Mesenchymal stem cell (in vitro differentiated cells and primary cell): ENCODE results near the gene ARL15.

Source experiments
- DNase-seq: peaks from one replicate; pipeline ENCODE4 v3.0.0-alpha.2; 2013
- H2AFZ ChIP-seq: one replicate; pipeline ENCODE4 v1.6.1; 2013; ENCODE audit warnings: low read depth, mild to moderate bottlenecking, control low read depth, inconsistent platforms, low read length, moderate library complexity
- H2AK5ac ChIP-seq: 2 replicates; pipeline ENCODE4 v1.6.1; 2013; ENCODE audit warnings: low read length, moderate library complexity, mild to moderate bottlenecking, inconsistent platforms; ENCODE audit not compliant: severe bottlenecking
- H2BK120ac ChIP-seq: one replicate; pipeline ENCODE4 v1.6.1; 2013; ENCODE audit warnings: low read depth, mild to moderate bottlenecking, inconsistent platforms, low read length, moderate library complexity
- H2BK12ac ChIP-seq, 2 experiments: one replicate each; pipeline ENCODE4 v1.6.1; 2013; ENCODE audit warnings: inconsistent platforms in 2 of 2, low read length in 2 of 2, mild to moderate bottlenecking in 2 of 2, moderate library complexity in 2 of 2, control low read depth in 1 of 2
- H2BK15ac ChIP-seq: one replicate; pipeline ENCODE4 v1.6.1; 2013; ENCODE audit warnings: mild to moderate bottlenecking, low read depth, inconsistent platforms; ENCODE audit not compliant: poor library complexity, severe bottlenecking
- H2BK5ac ChIP-seq: 2 replicates; pipeline ENCODE4 v1.6.1; 2013; ENCODE audit warnings: low read depth, mild to moderate bottlenecking, low read length, control low read depth, inconsistent platforms; ENCODE audit not compliant: poor library complexity, severe bottlenecking
- H3K14ac ChIP-seq, 2 experiments: one replicate each; pipeline ENCODE4 v1.6.1; 2013; ENCODE audit warnings: inconsistent platforms in 2 of 2, low read length in 2 of 2, control low read depth in 1 of 2, mild to moderate bottlenecking in 1 of 2, moderate library complexity in 1 of 2
- H3K18ac ChIP-seq, 2 experiments: one replicate each; pipeline ENCODE4 v1.6.1; 2013; ENCODE audit warnings: inconsistent platforms in 2 of 2, low read length in 2 of 2, control low read depth in 1 of 2, low read depth in 1 of 2, mild to moderate bottlenecking in 1 of 2
- H3K23ac ChIP-seq, 2 experiments: one replicate each; pipeline ENCODE4 v1.6.1; 2013; ENCODE audit warnings: inconsistent platforms in 2 of 2, low read length in 2 of 2, mild to moderate bottlenecking in 2 of 2, moderate library complexity in 2 of 2, control low read depth in 1 of 2
- H3K27ac ChIP-seq: 2 replicates; pipeline ENCODE4 v1.5.1; 2013; ENCODE audit warnings: mild to moderate bottlenecking, moderate library complexity, low read length, control low read depth, inconsistent platforms; ENCODE audit not compliant: poor library complexity, severe bottlenecking
- H3K27me3 ChIP-seq, 2 experiments: 2 replicates each; pipeline versions ENCODE4 v1.6.1 to v1.7.0; 2013; ENCODE audit warnings: low read length in 2 of 2, mild to moderate bottlenecking in 2 of 2, moderate library complexity in 2 of 2, control low read depth in 1 of 2, inconsistent platforms in 1 of 2; ENCODE audit not compliant: control insufficient read depth in 1 of 2, insufficient read depth in 1 of 2
- H3K36me3 ChIP-seq, 2 experiments: 2 replicates each; pipeline versions ENCODE4 v1.6.1 to v1.7.0; 2013; ENCODE audit warnings: low read length in 2 of 2, control low read depth in 1 of 2, inconsistent platforms in 1 of 2, low read depth in 1 of 2, mild to moderate bottlenecking in 1 of 2; ENCODE audit not compliant: insufficient read depth in 2 of 2, control insufficient read depth in 1 of 2
- H3K4ac ChIP-seq, 2 experiments: one replicate each; pipeline ENCODE4 v1.6.1; 2013; ENCODE audit warnings: inconsistent platforms in 2 of 2, low read length in 2 of 2, mild to moderate bottlenecking in 2 of 2, moderate library complexity in 2 of 2, control low read depth in 1 of 2, low read depth in 1 of 2
- H3K4me1 ChIP-seq: 2 replicates; pipeline ENCODE4 v1.6.1; 2013; ENCODE audit warnings: low read depth, low read length, control low read depth; ENCODE audit not compliant: control insufficient read depth, insufficient read depth
- H3K4me2 ChIP-seq: 2 replicates; pipeline ENCODE4 v1.6.1; 2013; ENCODE audit warnings: low read length, mild to moderate bottlenecking, inconsistent platforms; ENCODE audit not compliant: poor library complexity, severe bottlenecking
- H3K4me3 ChIP-seq, 2 experiments: 2 replicates each; pipeline versions ENCODE4 v1.5.1 to v1.7.0; 2013; ENCODE audit warnings: low read length in 2 of 2, mild to moderate bottlenecking in 2 of 2, control low read depth in 1 of 2, low read depth in 1 of 2; ENCODE audit not compliant: insufficient read depth in 1 of 2
- H3K79me1 ChIP-seq: replicated peaks from 2 replicates; pipeline ENCODE4 v1.6.1; 2013; ENCODE audit warnings: mild to moderate bottlenecking, control low read depth, low read length, inconsistent platforms; ENCODE audit not compliant: poor library complexity, severe bottlenecking
- H3K9ac ChIP-seq: 2 replicates; pipeline ENCODE4 v1.7.0; 2013; ENCODE audit warnings: mild to moderate bottlenecking, low read length, moderate library complexity
- H3K9me3 ChIP-seq: 2 replicates; pipeline ENCODE4 v1.7.0; 2013; ENCODE audit warnings: mild to moderate bottlenecking, low read length; ENCODE audit not compliant: control insufficient read depth
- H4K8ac ChIP-seq: one replicate; pipeline ENCODE4 v1.6.1; 2013; ENCODE audit warnings: inconsistent platforms, mild to moderate bottlenecking, low read length, moderate library complexity
- H4K91ac ChIP-seq: one replicate; pipeline ENCODE4 v1.6.1; 2013; ENCODE audit warnings: mild to moderate bottlenecking, low read length, inconsistent platforms
- WGBS: methylation state at CpG from one replicate; pipeline ENCODE4 v1.1.7; 2013; ENCODE audit warnings: mixed read lengths; 5-methylcytosine and 5-hydroxymethylcytosine counted together

The ARL15 gene

DNA sequence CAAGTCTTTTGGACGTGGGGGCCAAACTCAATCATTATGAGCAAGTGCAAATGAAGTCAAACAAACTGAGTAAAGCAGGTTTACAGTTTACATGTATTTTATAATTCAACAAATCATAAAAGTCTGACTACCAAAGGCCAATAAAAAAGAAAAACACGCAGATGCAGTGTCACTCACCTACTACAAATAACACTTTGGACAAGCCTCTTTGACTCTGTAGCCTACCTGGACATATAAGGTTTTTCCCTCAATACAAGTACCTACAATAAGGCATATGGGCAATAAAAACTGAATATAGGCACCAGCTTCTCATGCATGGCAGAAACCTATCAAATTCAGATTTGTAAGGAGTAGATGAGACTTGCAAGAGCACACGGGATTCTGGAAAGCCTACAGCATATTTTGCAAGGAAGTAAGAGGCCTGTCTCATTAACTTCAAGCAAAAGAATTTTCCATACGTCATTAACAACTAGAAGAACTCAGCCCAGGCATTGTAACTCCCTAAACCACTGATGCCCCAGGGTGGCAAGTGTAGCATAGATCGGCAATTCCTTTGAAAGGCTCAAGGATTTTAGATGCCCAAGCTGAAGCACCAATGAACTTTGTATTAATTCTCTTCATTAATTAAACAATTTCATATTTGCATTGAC lies 21.7 kb downstream of the ARL15 start:
- no peaks in the 10 kb centered on the region for H3K36me3 ChIP-seq

DNA sequence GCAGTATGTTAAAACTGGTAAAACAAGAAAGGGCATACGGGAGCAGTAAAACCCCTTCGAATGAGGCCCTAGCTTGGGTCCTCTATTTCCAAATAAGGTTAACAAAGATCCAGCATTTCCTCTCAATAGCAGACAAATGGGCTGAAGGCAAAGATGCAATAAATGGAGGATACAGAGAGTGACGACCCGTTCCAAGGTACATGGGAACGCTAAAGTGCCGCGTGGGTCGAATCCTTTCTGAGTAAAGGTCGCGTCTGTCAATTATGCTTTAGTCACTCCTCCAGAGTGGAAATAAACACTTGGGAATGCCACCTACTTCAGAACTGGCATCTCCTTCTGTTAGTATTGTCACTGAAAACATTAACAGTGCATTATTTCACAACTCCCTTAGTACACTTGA lies 24.7 kb downstream of the ARL15 start:
- Histone ChIP-seq H2BK5ac (no peak overlapping the region), H4K8ac (no peak overlapping the region), H3K36me3 (no peaks in the 10 kb centered on the region), H3K9me3 (peaks cover 23% of the 10 kb centered on the region), H3K4me1 (no peaks in the 10 kb centered on the region), H2BK120ac (no peak overlapping the region), H3K23ac (no peak overlapping the region), H3K4me2 (no peak overlapping the region), H3K27me3 (no peaks in the 10 kb centered on the region), H2BK15ac (no peak overlapping the region), H3K79me1 (peaks cover 33% of the 10 kb centered on the region), H3K4me3 (no peak overlapping the region), H2AK5ac (no peak overlapping the region), H3K27ac (no peak overlapping the region), H3K9ac (no peak overlapping the region), H2BK12ac (no peak overlapping the region), H2AFZ (no peak overlapping the region), H3K14ac (no peak overlapping the region), H4K91ac (no peak overlapping the region), H3K4ac (no peak overlapping the region), H3K18ac (no peak overlapping the region)
- WGBS = 72% methylated on average over 9 of the region's 10 CpGs
- no peak for DNase-seq

More for the DNA sequence above, 21.7 kb downstream of the ARL15 start:
- Histone ChIP-seq H3K27ac (no peak overlapping the region), H3K4ac (no peak overlapping the region), H3K9ac (no peak overlapping the region), H2AK5ac (no peak overlapping the region), H3K18ac (no peak overlapping the region), H3K4me2 (no peak overlapping the region), H4K91ac (no peak overlapping the region), H3K23ac (no peak overlapping the region), H3K79me1 (peaks cover 36% of the 10 kb centered on the region), H2AFZ (no peak overlapping the region), H2BK120ac (no peak overlapping the region), H3K4me3 (no peak overlapping the region), H3K27me3 (no peaks in the 10 kb centered on the region), H3K9me3 (peaks cover 23% of the 10 kb centered on the region), H2BK15ac (no peak overlapping the region), H4K8ac (no peak overlapping the region), H3K4me1 (no peaks in the 10 kb centered on the region), H2BK12ac (no peak overlapping the region), H3K14ac (no peak overlapping the region), H2BK5ac (no peak overlapping the region)
- DNase-seq = no peak
- WGBS = 79% methylated on average over 5 of the region's 5 CpGs

DNA sequence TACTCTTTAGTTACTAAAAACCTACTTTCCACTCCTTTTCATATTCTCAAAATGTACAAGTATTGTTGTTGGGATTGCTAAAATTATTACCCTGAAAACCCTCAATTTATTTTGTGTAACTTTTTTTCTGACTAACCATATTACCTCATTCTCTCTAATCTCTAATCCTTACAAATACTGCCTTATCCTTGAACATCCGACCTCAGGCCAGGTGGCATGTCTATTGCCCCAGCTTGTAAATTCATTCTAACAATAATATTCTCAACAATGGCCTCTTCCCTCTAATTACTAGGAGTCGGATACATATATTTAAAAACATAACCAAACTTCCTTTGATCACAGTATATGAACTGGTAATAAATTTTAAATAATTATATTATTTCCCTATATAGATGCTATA lies 25.8 kb downstream of the ARL15 start:
- Histone ChIP-seq H2BK5ac (no peak overlapping the region), H3K23ac (no peak overlapping the region)

DNA sequence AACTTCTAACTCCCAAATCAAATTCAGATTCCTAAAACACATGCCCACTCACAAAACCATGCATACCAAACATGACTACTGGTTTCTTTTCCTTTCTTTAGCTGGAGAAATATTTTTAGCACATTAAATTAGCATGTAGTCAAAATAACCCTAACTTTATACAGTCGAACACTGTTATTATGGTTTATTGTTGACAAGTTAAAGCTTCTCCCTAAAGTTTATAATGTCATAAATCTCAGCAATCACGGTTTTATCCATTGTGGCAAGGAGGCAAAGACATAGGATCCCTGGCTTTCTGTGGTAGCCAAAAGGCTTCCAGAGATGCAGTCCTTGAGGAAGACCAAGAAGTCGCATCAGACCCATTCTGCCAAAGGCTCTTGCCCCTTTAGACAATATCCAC lies 27.5 kb downstream of the ARL15 start:
- Histone ChIP-seq H3K9ac (no peak overlapping the region), H3K9me3 (peaks cover 15% of the 10 kb centered on the region), H3K4ac (no peak overlapping the region), H2BK15ac (no peak overlapping the region), H3K4me3 (no peak overlapping the region), H3K14ac (no peak overlapping the region), H3K23ac (no peak overlapping the region), H4K8ac (no peak overlapping the region), H2BK5ac (no peak overlapping the region), H4K91ac (no peak overlapping the region), H3K27me3 (no peaks in the 10 kb centered on the region), H3K4me1 (peaks cover 2% of the 10 kb centered on the region), H2BK120ac (no peak overlapping the region), H3K4me2 (no peak overlapping the region), H3K27ac (no peak overlapping the region), H2BK12ac (no peak overlapping the region), H3K36me3 (no peaks in the 10 kb centered on the region), H2AK5ac (no peak overlapping the region), H3K18ac (no peak overlapping the region), H3K79me1 (peaks cover 27% of the 10 kb centered on the region), H2AFZ (no peak overlapping the region)
- no peak for DNase-seq
- WGBS = 90% methylated on average over 2 of the region's 3 CpGs

More for the DNA sequence above, 25.8 kb downstream of the ARL15 start:
- peaks cover 30% of the 10 kb centered on the region for H3K79me1 ChIP-seq
- H3K18ac ChIP-seq = no peak overlapping the region
- no peak overlapping the region for H2BK12ac ChIP-seq
- H4K91ac ChIP-seq = no peak overlapping the region
- no peak overlapping the region for H2BK120ac ChIP-seq
- no peak overlapping the region for H3K4me2 ChIP-seq
- no peaks in the 10 kb centered on the region for H3K27me3 ChIP-seq
- no peak overlapping the region for H2AK5ac ChIP-seq
- no peak overlapping the region for H3K14ac ChIP-seq
- H4K8ac ChIP-seq = no peak overlapping the region
- H3K9ac ChIP-seq = no peak overlapping the region
- H2BK15ac ChIP-seq = no peak overlapping the region
- H3K27ac ChIP-seq = no peak overlapping the region
- WGBS = 97% methylated on average over 1 of the region's 2 CpGs
- DNase-seq = no peak
- no peaks in the 10 kb centered on the region for H3K4me1 ChIP-seq
- H3K4ac ChIP-seq = no peak overlapping the region
- H3K4me3 ChIP-seq = no peak overlapping the region
- peaks cover 23% of the 10 kb centered on the region for H3K9me3 ChIP-seq
- no peaks in the 10 kb centered on the region for H3K36me3 ChIP-seq
- H2AFZ ChIP-seq = no peak overlapping the region
